Karpas-422 (cell line): Measurements from ENCODE around the gene ITGA2B. TPM values are rescaled to one million over a fixed set of nuclear protein-coding genes. Genes with fewer than 3 reads are reported as not detected.

ENCODE experiments used
- DNase-seq: peaks from one replicate; pipeline ENCODE4 v3.0.0-alpha.2; 2015
- H2AFZ ChIP-seq: fragments of 200-600 bp; sonication (generic); 2 replicates; pipeline ENCODE4 v1.6.1; 2014; ENCODE audit warnings: antibody characterized with exemption, low read length, mixed read lengths
- H3K27ac ChIP-seq: fragments of 200-600 bp; sonication (generic); 2 replicates; pipeline ENCODE4 v1.5.1; 2014; ENCODE audit warnings: mild to moderate bottlenecking, low read length, moderate library complexity
- H3K27me3 ChIP-seq: fragments of 200-600 bp; sonication (generic); 2 replicates; pipeline ENCODE4 v1.6.1; 2014; ENCODE audit warnings: low read length, mixed read lengths
- H3K36me3 ChIP-seq: fragments of 200-600 bp; sonication (generic); 2 replicates; pipeline ENCODE4 v1.6.1; 2014; ENCODE audit warnings: low read length, mixed read lengths; ENCODE audit not compliant: insufficient read depth
- H3K4me1 ChIP-seq: fragments of 200-600 bp; sonication (generic); 2 replicates; pipeline ENCODE4 v1.6.1; 2014; ENCODE audit warnings: mild to moderate bottlenecking, low read length, mixed read lengths
- H3K4me2 ChIP-seq: fragments of 200-600 bp; sonication (generic); 2 replicates; pipeline ENCODE4 v1.6.1; 2014; ENCODE audit warnings: low read length, low read depth, mild to moderate bottlenecking; ENCODE audit not compliant: poor library complexity, severe bottlenecking
- H3K4me3 ChIP-seq: fragments of 200-600 bp; sonication (generic); 2 replicates; pipeline ENCODE4 v1.5.1; 2014; ENCODE audit warnings: mild to moderate bottlenecking, antibody characterized with exemption, low read length, mixed read lengths
- H3K79me2 ChIP-seq: fragments of 200-600 bp; sonication (generic); 2 replicates; pipeline ENCODE4 v1.6.1; 2014; ENCODE audit warnings: mild to moderate bottlenecking, low read length, mixed read lengths
- H3K9ac ChIP-seq: fragments of 200-600 bp; sonication (generic); 2 replicates; pipeline ENCODE4 v1.6.0; 2014; ENCODE audit warnings: low read length
- H3K9me2 ChIP-seq: fragments of 200-600 bp; sonication (generic), shearing (Covaris generic); replicated peaks from 2 replicates; pipeline ENCODE4 v1.6.0; 2014; ENCODE audit warnings: mild to moderate bottlenecking, low read length, moderate library complexity; ENCODE audit not compliant: insufficient read depth
- H3K9me3 ChIP-seq: fragments of 300-700, 200-600 bp; sonication (generic); 2 replicates; pipeline ENCODE4 v1.6.1; 2014; ENCODE audit warnings: low read length, mixed read lengths
- H4K20me1 ChIP-seq: fragments of 200-600 bp; sonication (generic); 2 replicates; pipeline ENCODE4 v1.6.1; 2014; ENCODE audit warnings: mild to moderate bottlenecking, antibody characterized with exemption, low read length, low read depth; ENCODE audit not compliant: insufficient read depth
- total RNA-seq: library from RNA; depleted of rRNA; stranded (reverse); fragments of >200 nt; shearing (Covaris generic); gene quantifications from 2 replicates; pipeline ENCODE4 v1.2.3, GENCODE V29; 2014; ENCODE audit warnings: low replicate concordance

ITGA2B gene
- total RNA-seq, 1 experiment from 2014 or later, result 0.26 TPM

- Histone ChIP-seq H3K36me3 (no peaks in the 10 kb centered on the region), H3K79me2 (no peaks in the 10 kb centered on the region), H2AFZ (peak overlapping the region; percentile 84; the same call in 1 of the 2 replicates), H3K27ac (no peak overlapping the region), H3K4me2 (peak overlapping the region; percentile 79), H3K9ac (peak overlapping the region; percentile 68), H3K4me3 (peak overlapping the region; percentile 64), H3K9me3 (no peaks in the 10 kb centered on the region), H3K27me3 (no peaks in the 10 kb centered on the region), H3K4me1 (peaks cover 12% of the 10 kb centered on the region), H4K20me1 (no peaks in the 10 kb centered on the region), H3K9me2 (no peaks in the 10 kb centered on the region)
- peak; percentile 91 for DNase-seq
These were observed 3.9 kb downstream of the ITGA2B start for GRCh38 chr17:44385287-44386181.

GRCh38 chr17:44384823-44385286 is 4.6 kb downstream of the ITGA2B start:
- H3K9me2 ChIP-seq, result no peaks in the 10 kb centered on the region
- peak overlapping the region; percentile 79 for H3K4me2 ChIP-seq
- H3K9ac ChIP-seq, result peak overlapping the region; percentile 56
- no peak overlapping the region for H2AFZ ChIP-seq
- no peak for DNase-seq
- no peak overlapping the region for H3K27ac ChIP-seq
- peaks cover 12% of the 10 kb centered on the region for H3K4me1 ChIP-seq
- H3K4me3 ChIP-seq, result peak overlapping the region; percentile 64; the same call in 1 of the 2 replicates
- no peaks in the 10 kb centered on the region for H3K36me3 ChIP-seq
- H3K27me3 ChIP-seq, result no peaks in the 10 kb centered on the region
- no peaks in the 10 kb centered on the region for H4K20me1 ChIP-seq
- H3K79me2 ChIP-seq, result no peaks in the 10 kb centered on the region
- H3K9me3 ChIP-seq, result no peaks in the 10 kb centered on the region

- no peaks in the 10 kb centered on the region for H3K36me3 ChIP-seq
- no peaks in the 10 kb centered on the region for H3K9me3 ChIP-seq
- H3K9ac ChIP-seq, result no peak overlapping the region
- no peak overlapping the region for H3K27ac ChIP-seq
- no peaks in the 10 kb centered on the region for H4K20me1 ChIP-seq
- no peak overlapping the region for H2AFZ ChIP-seq
- H3K4me1 ChIP-seq, result peaks cover 12% of the 10 kb centered on the region
- no peak overlapping the region for H3K4me2 ChIP-seq
- DNase-seq, result no peak
- no peaks in the 10 kb centered on the region for H3K27me3 ChIP-seq
- no peak overlapping the region for H3K4me3 ChIP-seq
- H3K9me2 ChIP-seq, result no peaks in the 10 kb centered on the region
- no peaks in the 10 kb centered on the region for H3K79me2 ChIP-seq
These were observed 5.1 kb downstream of the ITGA2B start for GRCh38 chr17:44384281-44384822.

- Histone ChIP-seq H3K4me2 (no peak overlapping the region), H4K20me1 (no peaks in the 10 kb centered on the region), H3K9me3 (no peaks in the 10 kb centered on the region), H3K79me2 (no peaks in the 10 kb centered on the region), H3K9ac (no peak overlapping the region), H3K4me3 (no peak overlapping the region), H3K27ac (no peak overlapping the region), H2AFZ (no peak overlapping the region), H3K4me1 (peaks cover 12% of the 10 kb centered on the region), H3K27me3 (no peaks in the 10 kb centered on the region), H3K9me2 (no peaks in the 10 kb centered on the region), H3K36me3 (no peaks in the 10 kb centered on the region)
- no peak for DNase-seq
These were observed 5.6 kb downstream of the ITGA2B start for GRCh38 chr17:44383861-44384260.

GRCh38 chr17:44383363-44383762 is 6.1 kb downstream of the ITGA2B start:
- Histone ChIP-seq H3K9me3 (no peaks in the 10 kb centered on the region), H3K9ac (no peak overlapping the region), H3K4me2 (no peak overlapping the region), H2AFZ (no peak overlapping the region), H3K79me2 (no peaks in the 10 kb centered on the region), H3K4me3 (no peak overlapping the region), H3K9me2 (no peaks in the 10 kb centered on the region), H3K27me3 (no peaks in the 10 kb centered on the region), H3K4me1 (peaks cover 12% of the 10 kb centered on the region), H3K36me3 (no peaks in the 10 kb centered on the region), H4K20me1 (no peaks in the 10 kb centered on the region), H3K27ac (no peak overlapping the region)
- DNase-seq, result no peak

GRCh38 chr17:44382917-44383316 is 6.5 kb downstream of the ITGA2B start:
- Histone ChIP-seq H3K27me3 (no peaks in the 10 kb centered on the region), H3K9me3 (no peaks in the 10 kb centered on the region), H2AFZ (no peak overlapping the region), H4K20me1 (no peaks in the 10 kb centered on the region), H3K9me2 (no peaks in the 10 kb centered on the region), H3K4me1 (peaks cover 12% of the 10 kb centered on the region), H3K36me3 (no peaks in the 10 kb centered on the region), H3K79me2 (no peaks in the 10 kb centered on the region), H3K4me3 (no peak overlapping the region), H3K9ac (no peak overlapping the region), H3K4me2 (no peak overlapping the region), H3K27ac (no peak overlapping the region)
- DNase-seq, result no peak

GRCh38 chr17:44381810-44382305 is 7.6 kb downstream of the ITGA2B start:
- Histone ChIP-seq H3K9ac (no peak overlapping the region), H3K4me3 (no peak overlapping the region), H3K36me3 (no peaks in the 10 kb centered on the region), H3K27me3 (no peaks in the 10 kb centered on the region), H3K27ac (no peak overlapping the region), H4K20me1 (no peaks in the 10 kb centered on the region), H3K4me2 (no peak overlapping the region), H3K4me1 (peaks cover 12% of the 10 kb centered on the region), H2AFZ (no peak overlapping the region), H3K79me2 (no peaks in the 10 kb centered on the region), H3K9me2 (no peaks in the 10 kb centered on the region), H3K9me3 (no peaks in the 10 kb centered on the region)
- DNase-seq, result no peak

GRCh38 chr17:44380767-44381166 is 8.7 kb downstream of the ITGA2B start:
- no peak overlapping the region for H3K4me2 ChIP-seq
- no peak overlapping the region for H2AFZ ChIP-seq
- no peaks in the 10 kb centered on the region for H3K36me3 ChIP-seq
- no peak for DNase-seq
- no peak overlapping the region for H3K4me3 ChIP-seq
- H3K27me3 ChIP-seq, result no peaks in the 10 kb centered on the region
- no peak overlapping the region for H3K9ac ChIP-seq
- H3K9me3 ChIP-seq, result no peaks in the 10 kb centered on the region
- H3K79me2 ChIP-seq, result no peaks in the 10 kb centered on the region
- no peak overlapping the region for H3K27ac ChIP-seq
- H3K9me2 ChIP-seq, result no peaks in the 10 kb centered on the region
- no peaks in the 10 kb centered on the region for H4K20me1 ChIP-seq
- H3K4me1 ChIP-seq, result peaks cover 8% of the 10 kb centered on the region
